NB4 (cell line): Measurements from ENCODE around the gene NRP1.

ENCODE experiments used
- CTCF ChIP-seq: IDR thresholded peaks from one replicate; pipeline ENCODE4 v1.5.1; 2012; ENCODE audit warnings: low read depth, low read length
- POLR2A ChIP-seq: IDR thresholded peaks from 2 replicates; pipeline ENCODE4 v1.6.1; 2011; ENCODE audit warnings: mild to moderate bottlenecking; ENCODE audit not compliant: insufficient read length; ENCODE audit errors: extremely low read depth

- TF ChIP-seq CTCF (no peak), POLR2A (no peak)
These were observed 106.0 kb downstream of the NRP1 start for GRCh38 chr10:33228426-33228825.
